Posterior vena cava (tissue), 2 donors: ENCODE data around the gene PIGT. TPM values are rescaled to one million over a fixed set of nuclear protein-coding genes. Genes with fewer than 3 reads are reported as not detected.
A peak's percentile ranks its signal among the peaks of the same experiment; 100 is the strongest.

Experiments
- DNase-seq: peaks from one replicate; pipeline ENCODE4 v3.0.0-alpha.2; 2020; ENCODE audit warnings: low spot score
- intact Hi-C, 2 donors: fragments of 100-400 bp; cut with DNase I; formaldehyde crosslinking; loops; one replicate each; pipeline versions ENCODE4 v1.14.1 to v1.14.2; 2022 to 2023
- total RNA-seq, 2 donors: library from RNA; stranded (reverse); fragmentation: NEBNext Ultra II Directional; extraction: Animal tissue kit (Norgen Biotek cat#: 25700); gene quantifications; one replicate each; pipeline ENCODE4 v1.2.1, GENCODE V29; 2021
- donor health status: DM: yes; HTN: yes; CAD: no.
- donor health status: DM: yes; HTN: yes; CAD: no.

Gene PIGT
- total RNA-seq, 2 donors from 2014 or later = 120 to 138 TPM

DNA sequence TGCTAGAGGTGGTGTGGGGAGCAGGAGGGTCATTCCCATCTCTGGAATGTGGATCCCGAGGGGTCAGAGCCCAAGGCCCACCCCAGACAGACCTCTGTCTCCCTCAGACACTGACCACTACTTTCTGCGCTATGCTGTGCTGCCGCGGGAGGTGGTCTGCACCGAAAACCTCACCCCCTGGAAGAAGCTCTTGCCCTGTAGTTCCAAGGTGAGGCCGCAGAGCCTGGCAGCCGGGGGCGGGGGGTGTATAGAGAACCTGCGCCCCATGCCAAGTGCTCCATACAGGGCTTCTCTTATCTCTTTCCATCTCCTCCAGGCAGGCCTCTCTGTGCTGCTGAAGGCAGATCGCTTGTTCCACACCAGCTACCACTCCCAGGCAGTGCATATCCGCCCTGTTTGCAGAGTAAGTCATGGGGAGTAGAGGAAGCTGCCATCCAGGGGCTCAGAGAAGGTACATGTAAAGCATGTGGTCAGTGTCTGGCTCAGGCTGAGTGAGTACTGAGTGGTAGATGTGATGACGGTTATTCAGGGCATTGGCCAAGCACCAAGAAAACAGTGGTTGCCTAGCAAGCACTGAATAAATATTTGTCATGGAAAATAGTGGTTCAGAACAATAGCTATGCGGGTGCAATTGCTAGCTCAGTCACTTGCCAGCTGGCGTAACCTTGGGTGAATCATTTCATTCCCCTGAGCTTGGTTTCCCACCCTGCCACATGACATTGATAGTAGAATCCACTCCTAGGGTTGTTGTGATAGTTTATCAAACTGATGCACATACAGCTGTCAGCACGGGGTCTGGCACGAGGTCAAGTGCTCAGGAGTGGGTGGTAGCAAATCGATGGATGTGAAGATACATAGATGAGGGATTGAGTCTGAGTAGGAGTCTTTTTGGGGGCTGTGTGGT, 3.5 kb downstream of the PIGT start:
- intact Hi-C loops = no loop called here
- peak; percentile 92 for DNase-seq

GRCh38 chr20:45420125-45420524, 4.2 kb downstream of the PIGT start:
- no peak for DNase-seq
- intact Hi-C loops = no loop called here

DNA sequence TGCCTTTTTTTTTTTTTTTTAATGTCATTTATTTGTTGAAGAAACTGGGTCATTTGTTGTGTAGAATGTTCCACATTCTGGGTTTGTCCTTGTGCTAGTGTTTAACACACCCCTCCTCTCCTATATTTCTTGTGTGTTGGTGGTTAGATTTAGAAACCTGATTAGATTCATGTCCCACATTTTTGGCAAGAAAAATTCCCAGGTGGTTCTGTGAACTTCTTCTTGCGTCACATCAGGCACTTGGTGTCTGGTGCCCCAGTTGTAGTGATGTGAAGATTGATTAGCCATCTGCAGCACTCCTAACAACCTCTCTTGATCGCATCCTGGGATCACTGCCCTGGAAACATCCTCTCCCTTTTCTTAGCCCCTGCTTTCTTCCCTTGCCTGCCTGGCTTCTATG, 7.8 kb downstream of the PIGT start:
- intact Hi-C loops = no loop called here
- no peak for DNase-seq

DNA sequence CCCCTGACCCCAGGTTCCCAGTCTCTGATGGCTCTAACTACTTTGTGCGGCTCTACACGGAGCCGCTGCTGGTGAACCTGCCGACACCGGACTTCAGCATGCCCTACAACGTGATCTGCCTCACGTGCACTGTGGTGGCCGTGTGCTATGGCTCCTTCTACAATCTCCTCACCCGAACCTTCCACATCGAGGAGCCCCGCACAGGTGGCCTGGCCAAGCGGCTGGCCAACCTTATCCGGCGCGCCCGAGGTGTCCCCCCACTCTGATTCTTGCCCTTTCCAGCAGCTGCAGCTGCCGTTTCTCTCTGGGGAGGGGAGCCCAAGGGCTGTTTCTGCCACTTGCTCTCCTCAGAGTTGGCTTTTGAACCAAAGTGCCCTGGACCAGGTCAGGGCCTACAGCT, 9.6 kb downstream of the PIGT start:
- intact Hi-C loops = no loop called here
- DNase-seq = no peak

DNA sequence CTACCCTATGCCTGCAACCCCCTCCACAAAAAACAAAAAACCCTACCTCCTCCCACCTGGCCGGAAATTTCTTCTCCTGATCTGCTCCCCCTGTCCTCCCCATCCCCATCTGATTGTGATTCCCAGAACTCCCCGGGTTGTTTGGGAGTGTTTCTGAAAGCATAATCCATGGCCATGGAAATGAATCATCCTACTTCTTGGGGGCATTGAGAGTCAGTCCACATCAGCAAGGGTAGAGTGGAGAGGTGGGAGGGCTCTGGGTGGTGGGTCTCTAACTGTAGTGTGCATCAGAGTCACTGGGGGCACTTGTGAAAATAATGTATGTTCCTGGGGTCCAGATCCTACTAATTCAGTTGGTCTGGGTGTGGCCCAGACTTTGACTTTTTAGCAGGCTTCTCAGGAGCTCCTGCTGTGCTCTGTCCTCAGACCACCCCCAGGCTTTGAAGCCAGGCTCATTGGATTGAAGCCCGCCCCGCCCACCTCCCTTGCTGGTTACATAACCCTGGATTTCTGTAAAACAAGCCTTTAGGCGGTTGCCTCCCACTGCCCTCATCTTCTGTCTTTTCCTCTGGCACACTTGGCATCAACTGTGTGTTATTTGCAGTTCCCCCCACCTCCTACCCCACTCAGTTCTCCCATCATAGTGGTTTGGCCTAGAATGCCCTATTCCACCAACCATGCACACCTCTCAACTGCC, 10.5 kb downstream of the PIGT start:
- DNase-seq = no peak
- intact Hi-C loops = no loop called here

DNA sequence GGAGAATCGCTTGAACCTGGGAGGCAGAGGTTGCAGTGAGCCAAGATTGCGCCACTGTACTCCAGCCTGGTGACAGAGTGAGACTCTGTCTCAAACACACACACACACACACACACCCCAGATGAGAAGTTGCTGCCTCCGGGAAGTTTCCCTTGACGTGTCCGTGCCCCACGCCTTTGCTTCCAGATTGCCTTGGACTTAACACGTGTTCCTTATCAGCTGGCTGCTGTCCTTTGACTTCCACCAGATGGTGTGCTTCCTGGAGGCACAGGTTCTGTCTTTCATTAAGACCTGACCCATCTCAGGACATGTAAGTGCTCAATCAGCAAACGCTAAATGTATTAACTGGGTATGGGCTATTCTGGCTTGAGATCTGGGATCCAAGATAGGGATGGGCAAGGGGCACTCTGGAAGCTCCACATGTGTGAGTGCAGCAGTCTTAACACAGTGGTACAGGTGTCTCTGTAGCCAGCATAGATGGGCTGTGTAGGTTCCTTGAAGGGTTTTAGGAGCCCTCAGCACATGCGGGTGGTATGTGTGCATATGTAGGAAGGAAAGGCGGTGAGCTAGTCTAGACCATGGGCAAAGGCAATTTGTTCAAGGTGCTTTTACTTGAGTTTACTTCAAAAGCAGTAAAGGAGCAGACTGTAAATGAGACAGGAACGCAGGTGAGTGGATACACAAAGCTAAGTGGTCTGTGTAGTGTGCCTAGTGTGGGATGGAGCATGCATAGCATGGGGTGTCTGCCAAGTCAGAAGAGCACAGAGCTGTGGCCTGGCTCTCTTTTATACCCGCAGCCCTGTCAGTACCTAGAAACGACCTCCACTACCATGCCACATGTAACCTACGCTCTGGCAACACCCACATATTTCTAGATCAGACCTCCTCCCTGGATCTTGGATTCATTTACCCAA, 11.6 kb downstream of the PIGT start:
- intact Hi-C loops = no loop called here
- DNase-seq = no peak

DNA sequence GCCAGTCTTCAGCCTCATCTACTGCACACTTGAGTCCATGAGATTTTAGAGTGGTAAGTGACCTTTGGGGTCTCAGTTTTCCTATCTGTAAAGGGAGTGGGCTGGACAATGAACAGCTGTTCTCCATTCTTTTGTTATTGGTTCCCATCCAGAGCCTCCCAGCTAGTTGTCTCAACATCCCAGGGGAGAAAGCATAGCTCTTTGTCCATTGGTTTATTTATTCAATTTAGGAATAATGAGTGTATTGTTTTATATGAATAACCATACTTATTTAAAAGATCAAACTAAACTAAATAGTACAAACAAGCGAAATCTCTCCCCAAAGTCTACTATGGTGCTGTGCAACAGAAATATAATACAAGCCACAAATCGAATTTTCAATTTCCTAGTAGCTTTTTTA, 13.7 kb downstream of the PIGT start:
- intact Hi-C loops = no loop called here
- DNase-seq = no peak

- intact Hi-C loops = no loop called here
- no peak for DNase-seq
These were observed 16.4 kb downstream of the PIGT start for GRCh38 chr20:45432294-45432693.

DNA sequence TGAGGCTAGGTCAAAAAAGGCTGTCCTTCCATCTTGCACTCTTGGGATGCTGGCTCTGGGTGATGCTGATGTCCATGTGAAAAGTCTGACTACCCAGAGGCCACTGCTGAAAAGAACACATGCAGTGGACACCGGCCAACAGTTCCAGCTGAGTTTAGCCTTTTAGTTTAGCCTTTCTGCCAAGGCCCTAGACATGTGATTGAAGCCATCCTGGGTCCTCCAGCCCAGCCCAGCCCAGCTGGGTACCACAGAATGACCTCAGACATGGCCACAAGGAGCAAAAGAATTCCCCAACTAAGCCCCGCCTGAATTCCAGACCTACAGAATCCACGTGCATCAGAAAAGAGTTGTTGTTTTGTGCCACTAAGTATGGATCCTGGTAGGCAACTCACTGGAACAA, 17.4 kb downstream of the PIGT start:
- intact Hi-C loops = no loop called here
- no peak for DNase-seq

GRCh38 chr20:45433976-45434375, 18.0 kb downstream of the PIGT start:
- intact Hi-C loops = no loop called here
- no peak for DNase-seq

DNA sequence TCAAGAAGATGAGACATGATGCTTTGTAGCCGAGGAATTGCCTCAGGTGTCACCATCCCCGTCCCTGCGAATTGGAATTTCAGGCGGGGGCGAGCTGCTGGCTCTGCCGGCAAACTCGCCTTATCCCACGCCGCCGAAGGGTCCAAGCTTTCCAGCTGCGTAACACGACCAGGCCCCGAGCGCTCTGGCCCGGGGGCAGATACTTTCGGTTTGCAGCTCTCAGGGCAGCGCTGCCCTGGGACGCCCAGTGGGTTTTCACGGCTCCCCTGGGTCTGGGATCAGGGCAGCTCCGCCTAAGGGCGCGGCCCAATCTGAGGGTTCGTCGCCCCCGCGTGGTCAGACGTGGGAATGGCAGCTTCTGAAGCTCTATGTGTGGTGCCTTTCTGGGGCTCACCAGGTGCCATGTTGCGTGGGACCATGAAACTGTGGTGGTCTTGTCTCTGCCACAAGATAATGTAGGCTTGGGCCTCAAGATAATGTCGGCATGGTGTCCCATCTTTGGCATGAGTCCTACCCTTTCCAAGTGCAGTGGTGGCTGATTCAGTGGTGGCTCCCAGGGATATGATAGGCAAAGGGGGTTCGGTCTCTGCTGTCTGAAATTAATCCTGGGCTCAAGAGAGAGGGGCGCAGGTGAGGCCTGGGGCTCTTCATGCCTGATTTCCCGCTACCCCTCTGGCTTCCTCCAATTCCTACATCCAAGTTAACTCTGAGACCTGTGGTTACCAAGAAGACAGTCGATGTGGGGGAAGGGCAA, 21.0 kb downstream of the PIGT start:
- intact Hi-C loops = loop anchor here in 1 of 2 donors (5.0 kb wide), 2 partner anchors 75 to 115 kb away; partner anchors contain the start of gene SYS1
- DNase-seq = peak; percentile 97

- no peak for DNase-seq
- intact Hi-C loops = no loop called here
These were observed 24.5 kb downstream of the PIGT start for GRCh38 chr20:45440424-45440823.

DNA sequence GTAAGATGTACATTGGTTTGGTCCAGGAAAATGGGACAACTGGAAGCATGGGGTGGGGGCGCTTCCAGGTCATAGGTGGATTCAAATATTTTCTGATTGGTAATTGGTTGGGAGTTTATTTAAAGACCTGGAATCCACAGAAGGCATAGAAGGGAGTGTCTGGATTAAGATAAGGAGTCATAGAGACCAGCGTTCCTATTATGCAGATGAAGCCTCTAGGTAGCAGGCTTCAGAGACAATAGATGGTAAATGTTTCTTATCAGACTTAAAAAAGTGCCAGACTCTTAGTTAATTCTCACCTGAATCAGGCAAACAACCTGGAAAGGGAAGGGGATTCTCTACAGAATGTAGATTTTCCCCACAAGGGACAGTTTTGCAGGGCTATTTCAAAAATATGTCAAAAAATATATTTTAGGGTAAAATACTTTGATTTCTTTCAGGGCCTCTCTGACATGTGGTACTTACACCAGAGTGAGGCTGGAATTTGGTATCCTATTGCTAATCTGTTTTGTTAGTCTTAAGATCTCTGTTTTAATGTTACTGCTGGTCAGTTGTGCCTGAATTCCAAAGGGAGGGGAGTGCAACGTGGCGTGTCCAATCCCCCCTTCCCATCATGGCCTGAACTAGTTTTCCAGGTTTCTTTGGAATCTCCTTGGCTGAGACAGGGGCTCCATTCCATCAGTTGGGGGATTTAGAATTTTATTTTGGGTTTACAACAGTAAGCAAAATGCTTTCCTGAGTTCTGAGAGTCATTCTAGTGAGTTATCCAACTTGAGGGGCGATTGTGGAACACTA, 25.1 kb downstream of the PIGT start:
- no peak for DNase-seq
- intact Hi-C loops = no loop called here

DNA sequence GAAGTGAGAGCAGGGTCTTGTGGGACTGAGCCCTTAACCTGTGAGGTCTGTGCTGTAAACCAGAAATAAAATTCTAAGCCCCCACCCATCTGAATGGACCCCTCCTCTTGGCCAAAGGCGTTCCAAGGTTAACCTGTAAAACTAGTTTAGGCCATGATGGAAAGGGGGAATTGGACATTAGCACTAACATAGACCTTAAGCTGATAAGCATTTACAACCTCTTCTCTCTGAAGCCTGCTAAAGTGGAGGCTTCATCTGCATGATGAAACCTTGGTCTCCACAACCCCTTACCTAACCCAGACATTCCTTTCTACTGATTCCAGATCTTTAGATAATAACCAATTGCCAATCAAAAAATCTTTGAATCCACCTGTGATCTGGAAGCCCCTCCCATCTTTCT, 25.8 kb downstream of the PIGT start:
- intact Hi-C loops = no loop called here
- DNase-seq = no peak

DNA sequence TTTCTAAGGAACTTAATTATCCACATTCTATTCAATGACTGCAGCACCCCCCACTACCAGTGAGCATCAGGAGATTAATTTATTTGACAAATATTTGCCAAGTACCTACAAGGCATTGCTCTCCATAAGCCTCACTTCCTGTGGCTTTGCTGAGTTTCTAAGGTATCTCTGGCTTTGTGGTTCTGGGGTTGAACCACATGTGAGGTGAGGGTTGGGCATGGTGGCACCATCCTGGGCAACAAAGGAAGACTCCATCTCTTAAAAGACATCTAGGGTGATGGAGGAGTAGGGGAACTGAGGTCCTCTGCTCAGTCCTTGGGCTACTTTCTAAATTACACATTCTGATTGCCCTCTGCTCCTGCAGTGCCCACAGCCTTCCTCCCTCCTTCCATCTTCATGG, 28.1 kb downstream of the PIGT start:
- intact Hi-C loops = no loop called here
- no peak for DNase-seq

DNA sequence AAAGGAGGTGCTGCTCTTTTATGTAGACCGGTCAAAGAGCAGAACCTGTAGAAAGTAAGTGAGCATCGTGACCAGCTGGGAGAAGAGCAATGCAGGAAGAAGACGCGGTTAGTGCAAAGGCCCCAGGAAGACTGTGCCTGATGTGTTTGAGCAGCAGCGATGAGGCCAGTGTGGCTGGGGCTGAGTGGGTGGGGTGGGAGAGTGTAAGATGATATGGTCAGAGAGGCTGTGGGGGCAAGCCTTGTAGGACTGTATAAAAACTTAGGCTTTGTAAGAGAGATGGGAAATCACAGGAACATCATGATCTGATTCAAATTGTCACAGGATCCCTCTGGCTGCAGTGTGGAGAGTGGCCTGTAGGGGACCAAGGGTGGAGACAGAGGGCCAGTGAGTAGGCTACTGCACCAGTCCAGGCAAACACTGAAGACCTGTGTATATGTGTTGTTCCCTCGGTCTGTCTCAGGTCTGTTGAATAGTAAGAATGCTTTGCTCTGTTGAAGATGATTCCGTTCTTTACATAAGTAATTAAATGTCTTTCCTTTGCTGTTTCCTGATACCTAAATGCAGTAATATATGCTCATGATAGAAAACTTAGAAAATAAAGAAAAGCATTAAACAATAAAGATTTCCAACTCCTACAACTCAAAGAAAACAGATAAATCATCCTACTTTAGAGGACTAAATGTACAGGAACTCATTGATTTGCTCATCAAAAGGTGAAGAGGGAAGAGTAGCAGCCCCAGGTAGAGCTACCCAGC, 30.0 kb downstream of the PIGT start:
- no peak for DNase-seq
- intact Hi-C loops = no loop called here

- no peak for DNase-seq
- intact Hi-C loops = no loop called here
These were observed 32.3 kb downstream of the PIGT start for GRCh38 chr20:45448270-45448669.

- intact Hi-C loops = no loop called here
- DNase-seq = no peak
These were observed 33.6 kb downstream of the PIGT start for GRCh38 chr20:45449528-45449927.
